H9 (cell line): Measurements from ENCODE around the gene BIRC3. TPM values are rescaled to one million over a fixed set of nuclear protein-coding genes. Genes with fewer than 3 reads are reported as not detected.

Experiments
- DNase-seq: peaks from one replicate; pipeline ENCODE4 v3.0.0-alpha.2; 2017
- H2AFZ ChIP-seq: one replicate; pipeline ENCODE4 v1.6.1; 2013; ENCODE audit warnings: mild to moderate bottlenecking, low read length, control low read depth, moderate library complexity
- H2AK5ac ChIP-seq: 2 replicates; pipeline ENCODE4 v1.6.1; 2013; ENCODE audit warnings: low read length, control low read depth, mixed read lengths; ENCODE audit not compliant: insufficient read length
- H2BK120ac ChIP-seq: one replicate; pipeline ENCODE4 v1.6.1; 2013; ENCODE audit warnings: low read depth, mild to moderate bottlenecking, low read length, control low read depth, inconsistent platforms; ENCODE audit not compliant: poor library complexity, severe bottlenecking
- H2BK12ac ChIP-seq: 2 replicates; pipeline ENCODE4 v1.6.1; 2013; ENCODE audit warnings: low read length, control low read depth, mixed read lengths, low read depth; ENCODE audit not compliant: insufficient read length
- H2BK15ac ChIP-seq: 2 replicates; pipeline ENCODE4 v1.6.1; 2013; ENCODE audit warnings: low read depth, low read length, control low read depth
- H2BK20ac ChIP-seq: one replicate; pipeline ENCODE4 v1.6.1; 2013; ENCODE audit warnings: low read depth, mild to moderate bottlenecking, low read length, control low read depth, inconsistent platforms; ENCODE audit not compliant: poor library complexity, severe bottlenecking
- H2BK5ac ChIP-seq: 2 replicates; pipeline ENCODE4 v1.6.1; 2013; ENCODE audit warnings: low read length, control low read depth, mixed read lengths; ENCODE audit not compliant: insufficient read length
- H3K14ac ChIP-seq: 2 replicates; pipeline ENCODE4 v1.6.1; 2013; ENCODE audit warnings: low read length, control low read depth; ENCODE audit not compliant: insufficient read depth
- H3K18ac ChIP-seq: 2 replicates; pipeline ENCODE4 v1.6.1; 2013; ENCODE audit warnings: low read depth, mild to moderate bottlenecking, mixed read lengths, low read length, control low read depth; ENCODE audit not compliant: insufficient read length
- H3K23ac ChIP-seq: 2 replicates; pipeline ENCODE4 v1.6.1; 2013; ENCODE audit warnings: low read length, control low read depth, mixed read lengths, low read depth; ENCODE audit not compliant: insufficient read length
- H3K23me2 ChIP-seq: 2 replicates; pipeline ENCODE4 v1.6.1; 2013; ENCODE audit warnings: low read depth, mild to moderate bottlenecking, mixed read lengths, low read length, control low read depth; ENCODE audit not compliant: insufficient read length, poor library complexity, severe bottlenecking
- H3K27ac ChIP-seq: 2 replicates; pipeline ENCODE4 v1.5.1; 2013; ENCODE audit warnings: low read length, control low read depth, mixed read lengths, low read depth; ENCODE audit not compliant: insufficient read length
- H3K27me3 ChIP-seq: 2 replicates; pipeline ENCODE4 v1.6.1; 2013; ENCODE audit warnings: low read length, control low read depth, inconsistent platforms; ENCODE audit not compliant: insufficient read depth
- H3K4ac ChIP-seq: 2 replicates; pipeline ENCODE4 v1.6.1; 2013; ENCODE audit warnings: low read depth, mild to moderate bottlenecking, control low read depth, inconsistent platforms, low read length, moderate library complexity
- H3K4me1 ChIP-seq: 2 replicates; pipeline ENCODE4 v1.6.1; 2013; ENCODE audit warnings: low read length, control low read depth, inconsistent platforms; ENCODE audit not compliant: insufficient read depth
- H3K4me2 ChIP-seq: 2 replicates; pipeline ENCODE4 v1.6.1; 2013; ENCODE audit warnings: low read length, control low read depth, mixed read lengths; ENCODE audit not compliant: insufficient read length, insufficient read depth
- H3K56ac ChIP-seq: 2 replicates; pipeline ENCODE4 v1.6.1; 2013; ENCODE audit warnings: low read depth, mild to moderate bottlenecking, mixed read lengths, low read length, control low read depth; ENCODE audit not compliant: insufficient read length
- H3K79me1 ChIP-seq: 2 replicates; pipeline ENCODE4 v1.6.1; 2013; ENCODE audit warnings: low read depth, mild to moderate bottlenecking, moderate library complexity, low read length, control low read depth, inconsistent platforms; ENCODE audit not compliant: insufficient read depth, poor library complexity, severe bottlenecking
- H3K79me2 ChIP-seq: 2 replicates; pipeline ENCODE4 v1.6.1; 2013; ENCODE audit warnings: low read length, control low read depth, inconsistent platforms; ENCODE audit not compliant: insufficient read depth
- H3K9ac ChIP-seq: 2 replicates; pipeline ENCODE4 v1.6.1; 2013; ENCODE audit warnings: low read length, control low read depth, mixed read lengths; ENCODE audit not compliant: insufficient read length; ENCODE audit errors: extremely low read depth
- H3K9me3 ChIP-seq: one replicate; pipeline ENCODE4 v1.6.1; 2013; ENCODE audit warnings: low read depth, low read length, inconsistent platforms; ENCODE audit not compliant: control insufficient read depth
- H3T11ph ChIP-seq: one replicate; pipeline ENCODE4 v1.6.1; 2013; ENCODE audit warnings: mild to moderate bottlenecking, low read length, control low read depth, inconsistent platforms
- H4K20me1 ChIP-seq: one replicate; pipeline ENCODE4 v1.6.1; 2013; ENCODE audit not compliant: control insufficient read depth, insufficient read length, insufficient read depth
- H4K5ac ChIP-seq: 2 replicates; pipeline ENCODE4 v1.6.1; 2013; ENCODE audit warnings: low read depth, mild to moderate bottlenecking, mixed read lengths, low read length, control low read depth; ENCODE audit not compliant: insufficient read length
- H4K8ac ChIP-seq: replicated peaks from 2 replicates; pipeline ENCODE4 v1.6.1; 2013; ENCODE audit warnings: low read length, control low read depth, mixed read lengths, low read depth; ENCODE audit not compliant: insufficient read length
- H4K91ac ChIP-seq: 2 replicates; pipeline ENCODE4 v1.6.1; 2013; ENCODE audit warnings: low read depth, mild to moderate bottlenecking, moderate library complexity, mixed read lengths, low read length, control low read depth; ENCODE audit not compliant: insufficient read length
- H3K27ac Mint-ChIP-seq, 3 experiments: 2 replicates in 2 of 3; 3 replicates in 1 of 3; pipeline ENCODE4 v1.8.0; 2020 to 2021; ENCODE audit warnings: mixed read lengths in 3 of 3, mild to moderate bottlenecking in 1 of 3, moderate library complexity in 1 of 3
- H3K27me3 Mint-ChIP-seq: 2 replicates; pipeline ENCODE4 v1.8.0; 2021; ENCODE audit warnings: low read depth, mild to moderate bottlenecking, moderate library complexity, mixed read lengths
- H3K36me3 Mint-ChIP-seq, 3 experiments: 2 replicates in 2 of 3; 3 replicates in 1 of 3; pipeline ENCODE4 v1.8.0; 2020 to 2021; ENCODE audit warnings: low read depth in 3 of 3, mixed read lengths in 3 of 3; ENCODE audit not compliant: insufficient read depth in 1 of 3
- H3K4me1 Mint-ChIP-seq, 2 experiments: 2 replicates each; pipeline ENCODE4 v1.8.0; 2020; ENCODE audit warnings: mixed read lengths in 2 of 2
- H3K4me3 Mint-ChIP-seq, 2 experiments: 2 replicates in 1 of 2; 3 replicates in 1 of 2; pipeline ENCODE4 v1.8.0; 2020 to 2021; ENCODE audit warnings: mild to moderate bottlenecking in 2 of 2, mixed read lengths in 2 of 2, moderate library complexity in 1 of 2
- H3K9me3 Mint-ChIP-seq, 2 experiments: 2 replicates in 1 of 2; 3 replicates in 1 of 2; pipeline ENCODE4 v1.8.0; 2020; ENCODE audit warnings: mild to moderate bottlenecking in 2 of 2, mixed read lengths in 2 of 2, moderate library complexity in 1 of 2
- CTCF ChIP-seq: fragments of 200-600 bp; sonication (generic); conservative IDR thresholded peaks from 3 replicates; pipeline ENCODE4 v1.8.0; 2021; ENCODE audit warnings: antibody characterized with exemption, mild to moderate bottlenecking
- total RNA-seq: library from RNA; stranded (reverse); gene quantifications from 2 replicates; pipeline ENCODE4 v1.2.1, GENCODE V29; 2021

The BIRC3 gene
- total RNA-seq, 1 experiment from 2014 or later: 0.04 TPM

GRCh38 chr11:102320679-102321078, 3.4 kb downstream of the BIRC3 start:
- DNase-seq: no peak
- Histone ChIP-seq H3K18ac (no peak overlapping the region), H3K14ac (no peak overlapping the region), H2AFZ (no peak overlapping the region), H4K8ac (no peak overlapping the region), H3K27me3 (no peaks in the 10 kb centered on the region; the same call in 1 of the 2 replicates), H3K56ac (no peak overlapping the region), H2BK5ac (no peak overlapping the region), H3K23ac (no peak overlapping the region), H3K23me2 (peaks cover 8% of the 10 kb centered on the region), H4K91ac (no peak overlapping the region), H3K4me1 (peaks cover 2% of the 10 kb centered on the region; the same call in 1 of the 2 replicates), H3T11ph (no peak overlapping the region), H3K4me2 (no peak overlapping the region), H3K9ac (no peak overlapping the region), H3K27ac (no peak overlapping the region), H2BK120ac (no peak overlapping the region), H3K79me2 (no peaks in the 10 kb centered on the region), H4K20me1 (no peaks in the 10 kb centered on the region), H4K5ac (no peak overlapping the region), H2BK15ac (no peak overlapping the region), H2BK12ac (no peak overlapping the region), H2AK5ac (no peak overlapping the region), H3K9me3 (no peaks in the 10 kb centered on the region), H3K79me1 (no peaks in the 10 kb centered on the region), H2BK20ac (no peak overlapping the region), H3K4ac (no peak overlapping the region)
- H3K27ac Mint-ChIP-seq: no peak overlapping the region
- H3K4me3 Mint-ChIP-seq: no peak overlapping the region
- H3K27me3 Mint-ChIP-seq: peaks cover 27% of the 10 kb centered on the region
- H3K9me3 Mint-ChIP-seq: no peaks in the 10 kb centered on the region
- TF ChIP-seq CTCF: no peak
- H3K36me3 Mint-ChIP-seq: no peaks in the 10 kb centered on the region
- peaks cover 6% of the 10 kb centered on the region in 2 experiments; a peak in 3 of 4 replicates for H3K4me1 Mint-ChIP-seq
